H1 (cell line): Measurements from ENCODE around the gene ADAM12. TPM values are rescaled to one million over a fixed set of nuclear protein-coding genes. Genes with fewer than 3 reads are reported as not detected.

Experiments used
- CTCF ChIA-PET: fragments of 300-600 bp; sonication (Branson Sonifier 250); formaldehyde crosslinking; loops from one replicate; lab custom pipeline; 2021; ENCODE audit not compliant: partially characterized antibody; lab: Charles Lee
- POLR2A ChIA-PET: fragments of 300-600 bp; sonication (Branson Sonifier 250); formaldehyde crosslinking; loops from one replicate; lab custom pipeline; 2021; ENCODE audit warnings: inconsistent platforms; ENCODE audit not compliant: partially characterized antibody; lab: Charles Lee
- DNase-seq, 2 experiments: peaks; one replicate each; pipeline versions ENCODE4 v3.0.0 to v3.0.0-alpha.2; 2010 to 2022; ENCODE audit warnings: low spot score in 2 of 2, low read depth in 1 of 2, mixed read lengths in 1 of 2
- FAIRE-seq: peaks from 2 replicates; lab custom pipeline; 2011; peaks lifted over from hg19 to GRCh38; lab: Jason Lieb, UNC
- H2AFZ ChIP-seq: 2 replicates; pipeline ENCODE4 v1.8.1; 2012; ENCODE audit warnings: low read length, inconsistent platforms
- H2AK5ac ChIP-seq: 2 replicates; pipeline ENCODE4 v1.6.1; 2013; ENCODE audit warnings: low read depth, low read length
- H2BK120ac ChIP-seq: replicated peaks from 2 replicates; pipeline ENCODE3; 2013; ENCODE audit warnings: low read depth, low read length, inconsistent platforms
- H2BK12ac ChIP-seq: 2 replicates; pipeline ENCODE4 v1.6.1; 2013; ENCODE audit warnings: low read depth, low read length
- H2BK15ac ChIP-seq: 2 replicates; pipeline ENCODE4 v1.6.1; 2013; ENCODE audit warnings: low read length
- H2BK20ac ChIP-seq: 2 replicates; pipeline ENCODE4 v1.6.1; 2013; ENCODE audit warnings: low read length
- H2BK5ac ChIP-seq: 2 replicates; pipeline ENCODE4 v1.6.1; 2013; ENCODE audit warnings: low read depth, low read length
- H3K14ac ChIP-seq: 2 replicates; pipeline ENCODE4 v1.6.1; 2013; ENCODE audit warnings: inconsistent platforms; ENCODE audit not compliant: insufficient read length
- H3K18ac ChIP-seq: 2 replicates; pipeline ENCODE4 v1.6.1; 2013; ENCODE audit warnings: low read length; ENCODE audit errors: extremely low read depth
- H3K23ac ChIP-seq: 2 replicates; pipeline ENCODE4 v1.6.1; 2013; ENCODE audit warnings: inconsistent platforms; ENCODE audit not compliant: insufficient read length
- H3K23me2 ChIP-seq: 2 replicates; pipeline ENCODE4 v1.6.1; 2013; ENCODE audit warnings: low read depth, low read length
- H3K27ac ChIP-seq: 2 replicates; pipeline ENCODE4 v1.6.1; 2011; ENCODE audit warnings: low read depth, low read length, inconsistent platforms
- H3K27me3 ChIP-seq, 4 experiments: replicated peaks in 1 of 4; 1 replicate in 1 of 4; 2 replicates in 3 of 4; pipeline versions ENCODE4 v1.6.1 to v1.8.1; 2011 to 2013; ENCODE audit warnings: low read length in 3 of 4, mild to moderate bottlenecking in 3 of 4, inconsistent platforms in 2 of 4, mixed read lengths in 2 of 4, moderate library complexity in 1 of 4; ENCODE audit not compliant: control insufficient read depth in 3 of 4, insufficient read depth in 3 of 4; ENCODE audit errors: extremely low read depth in 1 of 4
- H3K36me3 ChIP-seq, 4 experiments: 2 replicates each; pipeline versions ENCODE4 v1.6.1 to v1.8.1; 2011 to 2013; ENCODE audit warnings: mild to moderate bottlenecking in 4 of 4, low read length in 3 of 4, moderate library complexity in 2 of 4, control low read depth in 1 of 4, inconsistent platforms in 1 of 4; ENCODE audit not compliant: insufficient read depth in 4 of 4, control insufficient read depth in 2 of 4
- H3K4ac ChIP-seq: replicated peaks from 2 replicates; pipeline ENCODE3; 2013; ENCODE audit warnings: low read length, low read depth, mixed read lengths, inconsistent platforms; ENCODE audit not compliant: insufficient read length
- H3K4me1 ChIP-seq, 4 experiments: replicated peaks in 1 of 4; 1 replicate in 1 of 4; 2 replicates in 3 of 4; pipeline versions ENCODE4 v1.6.1 to v1.8.1; 2011 to 2013; ENCODE audit warnings: low read length in 3 of 4, inconsistent platforms in 2 of 4, mixed read lengths in 1 of 4; ENCODE audit not compliant: insufficient read depth in 4 of 4, control insufficient read depth in 3 of 4
- H3K4me2 ChIP-seq, 2 experiments: 2 replicates each; pipeline versions ENCODE4 v1.6.1 to v1.8.1; 2011 to 2013; ENCODE audit warnings: low read depth in 2 of 2, low read length in 2 of 2, control low read depth in 1 of 2, inconsistent platforms in 1 of 2, mild to moderate bottlenecking in 1 of 2; ENCODE audit not compliant: insufficient read depth in 1 of 2
- H3K4me3 ChIP-seq, 4 experiments: fragments of 200-600, 300-600 bp in 1 of 4; sonication (generic), shearing (Covaris generic), sonication (Bioruptor Twin) in 1 of 4; 2 replicates each; pipeline versions ENCODE4 v1.5.1 to v1.8.1; 2011 to 2016; ENCODE audit warnings: low read length in 4 of 4, low read depth in 3 of 4, control low read depth in 2 of 4, inconsistent platforms in 2 of 4, mild to moderate bottlenecking in 2 of 4, mixed read lengths in 1 of 4, moderate library complexity in 1 of 4; ENCODE audit not compliant: insufficient read depth in 2 of 4; ENCODE audit errors: extremely low read depth in 1 of 4
- H3K56ac ChIP-seq: replicated peaks from 2 replicates; pipeline ENCODE3; 2013; ENCODE audit warnings: low read depth, mild to moderate bottlenecking, mixed read lengths, low read length, inconsistent platforms; ENCODE audit not compliant: insufficient read length
- H3K79me1 ChIP-seq: 2 replicates; pipeline ENCODE4 v1.6.1; 2013; ENCODE audit warnings: low read depth, low read length, control low read depth
- H3K79me2 ChIP-seq, 2 experiments: 2 replicates each; pipeline versions ENCODE4 v1.6.1 to v1.8.1; 2012 to 2013; ENCODE audit warnings: low read length in 2 of 2, mild to moderate bottlenecking in 2 of 2, inconsistent platforms in 1 of 2; ENCODE audit not compliant: insufficient read depth in 2 of 2, control insufficient read depth in 1 of 2
- H3K9ac ChIP-seq, 4 experiments: replicated peaks in 1 of 4; 1 replicate in 1 of 4; 2 replicates in 3 of 4; pipeline versions ENCODE4 v1.6.1 to v1.8.1; 2011 to 2013; ENCODE audit warnings: low read depth in 3 of 4, low read length in 3 of 4, control low read depth in 2 of 4, mild to moderate bottlenecking in 2 of 4, moderate library complexity in 2 of 4, inconsistent platforms in 1 of 4; ENCODE audit errors: extremely low read depth in 1 of 4
- H3K9me3 ChIP-seq, 2 experiments: 2 replicates each; pipeline versions ENCODE4 v1.6.1 to v1.8.1; 2012 to 2013; ENCODE audit warnings: mild to moderate bottlenecking in 2 of 2, moderate library complexity in 2 of 2, control low read depth in 1 of 2, inconsistent platforms in 1 of 2, low read depth in 1 of 2, low read length in 1 of 2, mixed read lengths in 1 of 2; ENCODE audit not compliant: insufficient read depth in 2 of 2
- H4K20me1 ChIP-seq, 2 experiments: replicated peaks in 1 of 2; 2 replicates each; pipeline versions ENCODE3 to v1.8.1; 2011 to 2013; ENCODE audit warnings: inconsistent platforms in 2 of 2, low read length in 2 of 2, mild to moderate bottlenecking in 1 of 2; ENCODE audit not compliant: insufficient read depth in 2 of 2, control insufficient read depth in 1 of 2
- H4K5ac ChIP-seq: 2 replicates; pipeline ENCODE4 v1.6.1; 2013; ENCODE audit warnings: low read length, low read depth, mixed read lengths, inconsistent platforms; ENCODE audit not compliant: insufficient read length
- H4K8ac ChIP-seq: 2 replicates; pipeline ENCODE4 v1.8.0; 2013; ENCODE audit warnings: mild to moderate bottlenecking, moderate library complexity, low read length, inconsistent platforms; ENCODE audit not compliant: insufficient read depth; ENCODE audit errors: extremely low read depth
- H4K91ac ChIP-seq: replicated peaks from 2 replicates; pipeline ENCODE3; 2013; ENCODE audit warnings: low read length, mixed read lengths, inconsistent platforms; ENCODE audit not compliant: insufficient read length
- WGBS, 2 experiments: shearing (Covaris generic) in 1 of 2; methylation state at CpG; one replicate each; pipeline versions ENCODE4 v1.1.6 to v1.1.7; 2013 to 2015; ENCODE audit warnings: low lambda C conversion rate in 2 of 2, mixed read lengths in 2 of 2, inconsistent platforms in 1 of 2, low coverage in 1 of 2, missing lambda C conversion rate in 1 of 2; ENCODE audit not compliant: insufficient replicate concordance in 2 of 2, insufficient coverage in 1 of 2, insufficient read length in 1 of 2; ENCODE audit errors: extremely low coverage in 1 of 2, missing lambda C conversion rate in 1 of 2; 5-methylcytosine and 5-hydroxymethylcytosine counted together
- polyA plus RNA-seq, 7 experiments: library from polyadenylated mRNA; depleted of rRNA in 3 of 7; stranded (reverse) in 5 of 7; unstranded in 2 of 7; fragments of >200 nt in 5 of 7; fragments of 200-250 nt in 2 of 7; gene quantifications; 1 replicate in 5 of 7; 2 replicates in 1 of 7; 4 replicates in 1 of 7; pipeline versions ENCODE4 v1.2.1 to v1.2.3, GENCODE V29; 2011 to 2013; ENCODE audit warnings: missing spikeins in 2 of 7, mixed read lengths in 2 of 7
- total RNA-seq: library from RNA; stranded (reverse); fragmentation: NEBNext Ultra II Directional; extraction: Animal tissue kit (Norgen Biotek cat#: 25700); gene quantifications from 2 replicates; pipeline ENCODE4 v1.2.1, GENCODE V29; 2021

The ADAM12 gene
- total and polyA plus RNA-seq, 2 of the 8 experiments (the other 6 are each of a cell fraction or from before 2014, with no cell fraction given) = 0.07 to 0.17 TPM

DNA sequence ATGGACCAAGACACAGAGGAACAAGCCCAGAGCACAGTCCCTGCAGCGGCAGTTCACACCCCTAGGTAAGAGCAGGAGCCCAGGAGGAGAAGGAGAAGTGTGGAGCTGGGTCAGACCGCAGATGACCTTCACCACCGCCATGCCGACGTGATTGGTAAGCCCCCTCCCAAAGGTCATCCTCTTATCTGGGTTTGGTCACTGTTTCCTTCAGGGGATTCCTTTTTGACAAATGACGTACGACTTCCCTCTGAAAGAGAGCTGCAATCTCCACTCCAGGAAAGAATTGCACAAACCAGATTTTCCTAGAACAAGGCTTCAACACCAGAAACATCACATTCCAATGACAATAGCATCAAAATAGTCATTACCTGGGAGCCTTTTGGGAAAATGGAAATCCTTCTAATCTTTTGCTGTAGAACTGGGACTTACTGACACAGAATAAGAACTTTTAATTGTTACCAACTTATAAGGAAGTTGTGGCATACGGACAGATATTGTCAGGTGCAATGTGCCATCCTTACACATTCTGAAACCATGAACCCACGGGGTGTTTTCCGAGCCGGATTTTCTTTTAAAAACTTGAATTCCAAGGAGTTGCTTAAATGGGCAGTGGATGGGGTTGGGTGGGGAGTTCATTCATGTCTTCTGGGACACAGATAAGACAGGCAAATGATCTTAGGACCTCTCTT lies 20.8 kb upstream of the ADAM12 start:
- DNase-seq = no peak
- Histone ChIP-seq H3K23ac (no peak overlapping the region), H3K9ac (no peak overlapping the region), H3K36me3 (no peaks in the 10 kb centered on the region), H3K56ac (no peak overlapping the region), H4K20me1 (no peaks in the 10 kb centered on the region), H2AFZ (no peak overlapping the region), H2BK5ac (no peak overlapping the region), H2BK12ac (no peak overlapping the region), H3K4me3 (no peak overlapping the region), H2BK15ac (no peak overlapping the region), H3K4ac (no peak overlapping the region), H3K27me3 (no peaks in the 10 kb centered on the region), H4K5ac (no peak overlapping the region), H4K91ac (no peak overlapping the region), H3K23me2 (no peaks in the 10 kb centered on the region), H2BK20ac (no peak overlapping the region), H2AK5ac (no peak overlapping the region), H3K79me1 (no peaks in the 10 kb centered on the region), H3K4me1 (no peaks in the 10 kb centered on the region), H3K14ac (no peak overlapping the region), H3K18ac (no peak overlapping the region), H4K8ac (no peak overlapping the region; the same call in 1 of the 2 replicates), H3K4me2 (no peak overlapping the region), H3K9me3 (no peaks in the 10 kb centered on the region), H3K27ac (no peak overlapping the region), H3K79me2 (no peaks in the 10 kb centered on the region), H2BK120ac (no peak overlapping the region)
- no peak for FAIRE-seq
- WGBS, 2 experiments = 94% methylated on average over 11 of the region's 11 CpGs; no CpG with 5 or more reads in 1 of the 2 experiments
- ChIA-PET POLR2A (no interaction called here), CTCF (interaction anchor here (1.2 to 3.4 kb wide), 4 partner anchors 16 to 561 kb away, joined by 3 to 10 read pairs (median 3); no protein-coding TSS in a partner anchor)
